ENCODE results near the gene CAMSAP3. TPM values are rescaled to one million over a fixed set of nuclear protein-coding genes. Genes with fewer than 3 reads are reported as not detected.
"Not testable (repeated sequence)": the region's sequence is repeated elsewhere in the genome, so short reads cannot be mapped to it uniquely, and the experiment has no call there.

CAMSAP3 gene
- total RNA-seq, 1 donor from 2014 or later: 26.5 TPM

DNA sequence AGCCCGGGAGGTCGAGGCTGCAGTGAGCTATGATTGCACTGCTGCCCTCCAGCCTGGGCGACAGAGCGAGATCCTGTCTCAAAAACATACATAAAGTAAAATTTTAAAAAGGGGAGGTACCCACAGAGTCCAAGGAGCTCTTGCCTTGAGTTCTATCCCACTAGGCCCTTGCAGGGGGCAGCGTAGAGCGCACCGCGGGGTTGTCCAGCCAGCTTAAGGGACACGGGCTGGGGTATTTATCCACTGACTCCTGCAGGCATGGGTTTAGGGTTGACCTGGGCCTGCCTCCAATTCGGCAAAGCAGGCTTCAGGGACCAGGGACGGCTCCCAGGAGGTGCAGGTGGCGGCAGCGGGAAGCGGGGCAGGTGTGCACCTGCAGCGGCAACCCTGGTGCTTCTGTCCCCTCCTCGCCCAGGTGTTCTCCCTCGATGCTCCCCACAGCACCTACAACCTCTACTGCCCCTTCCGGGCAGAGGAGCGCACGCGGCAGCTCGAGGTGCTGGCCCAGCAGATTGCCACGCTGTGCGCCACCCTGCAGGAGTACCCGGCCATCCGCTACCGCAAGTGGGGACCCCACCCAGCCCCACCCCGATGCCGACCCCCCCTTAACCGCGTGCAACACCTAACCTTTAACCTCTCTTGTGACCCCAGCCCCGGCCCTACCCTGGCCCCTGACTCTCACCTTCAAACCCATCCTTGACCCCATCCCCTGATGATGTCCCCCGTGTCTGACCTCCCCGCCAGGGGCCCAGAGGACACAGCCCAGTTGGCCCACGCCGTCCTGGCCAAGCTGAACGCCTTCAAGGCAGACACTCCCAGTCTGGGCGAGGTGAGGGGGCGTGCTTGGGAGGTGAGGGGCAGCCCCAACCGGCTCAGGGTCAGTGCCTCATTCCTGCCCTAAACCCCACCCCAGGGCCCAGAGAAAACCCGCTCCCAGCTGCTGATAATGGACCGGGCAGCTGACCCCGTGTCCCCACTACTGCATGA lies 45.9 kb downstream of the CAMSAP3 start:
- no peak overlapping the region for H3K27ac Mint-ChIP-seq
- no peaks in the 10 kb centered on the region for H3K9me3 Mint-ChIP-seq
- peaks cover 4% of the 10 kb centered on the region for H3K36me3 Mint-ChIP-seq
- no peak for DNase-seq (ENCODE audit: low spot score in 2 of 2, unreplicated experiment in 2 of 2)
- no peaks in the 10 kb centered on the region for H3K4me1 Mint-ChIP-seq
- H3K4me3 Mint-ChIP-seq: no peak overlapping the region
- H3K27me3 Mint-ChIP-seq (ENCODE audit: low read depth): peaks cover 14% of the 10 kb centered on the region
- no peak for TF ChIP-seq CTCF (IDR thresholded peaks at IDR 0.05; ENCODE audit: unreplicated experiment)

DNA sequence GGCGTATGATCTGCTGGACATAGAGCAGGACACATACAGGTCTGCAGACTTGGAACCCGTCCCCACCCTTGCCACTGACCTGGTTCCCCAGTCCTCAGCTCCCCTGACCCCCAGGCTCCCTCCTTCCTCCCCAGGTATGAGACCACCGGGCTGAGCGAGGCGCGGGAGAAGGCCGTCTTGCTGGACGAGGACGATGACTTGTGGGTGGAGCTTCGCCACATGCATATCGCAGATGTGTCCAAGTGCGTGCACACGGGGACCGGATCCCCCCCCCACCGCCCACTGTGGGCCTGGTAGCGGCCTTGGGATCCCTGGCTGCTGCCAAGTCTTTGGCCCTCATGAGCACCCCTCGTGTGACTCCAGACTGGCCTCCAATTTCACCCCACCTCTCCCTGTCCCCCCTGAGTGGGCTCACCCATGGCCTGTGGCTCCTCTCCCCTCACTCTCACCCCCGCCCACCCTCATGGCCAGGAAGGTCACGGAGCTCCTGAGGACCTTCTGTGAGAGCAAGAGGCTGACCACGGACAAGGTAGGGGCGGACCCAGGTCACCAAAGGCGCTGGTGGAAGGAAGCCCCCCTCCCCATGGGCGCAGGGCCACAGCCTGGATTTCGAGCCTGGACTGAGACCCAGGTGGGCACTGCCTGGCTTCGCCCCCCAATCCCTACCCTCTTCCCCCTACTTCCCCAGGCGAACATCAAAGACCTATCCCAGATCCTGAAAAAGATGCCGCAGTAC lies 46.8 kb downstream of the CAMSAP3 start:
- peaks cover 4% of the 10 kb centered on the region for H3K36me3 Mint-ChIP-seq
- TF ChIP-seq CTCF (IDR thresholded peaks at IDR 0.05; ENCODE audit: unreplicated experiment): no peak
- no peak overlapping the region for H3K4me3 Mint-ChIP-seq
- peaks cover 9% of the 10 kb centered on the region for H3K27me3 Mint-ChIP-seq (ENCODE audit: low read depth)
- DNase-seq (ENCODE audit: low spot score in 2 of 2, unreplicated experiment in 2 of 2): no peak
- no peak overlapping the region for H3K27ac Mint-ChIP-seq
- no peaks in the 10 kb centered on the region for H3K4me1 Mint-ChIP-seq
- no peaks in the 10 kb centered on the region for H3K9me3 Mint-ChIP-seq

- no peaks in the 10 kb centered on the region for H3K4me1 Mint-ChIP-seq
- no peak for DNase-seq (ENCODE audit: low spot score in 2 of 2, unreplicated experiment in 2 of 2)
- H3K36me3 Mint-ChIP-seq: peaks cover 4% of the 10 kb centered on the region
- H3K9me3 Mint-ChIP-seq: no peaks in the 10 kb centered on the region
- TF ChIP-seq CTCF (IDR thresholded peaks at IDR 0.05; ENCODE audit: unreplicated experiment): no peak
- no peak overlapping the region for H3K4me3 Mint-ChIP-seq
- H3K27ac Mint-ChIP-seq: no peak overlapping the region
- peaks cover 3% of the 10 kb centered on the region for H3K27me3 Mint-ChIP-seq (ENCODE audit: low read depth)
Measured at GRCh38 chr19:7643031-7643415, 47.4 kb downstream of the CAMSAP3 start.

- not testable (repeated sequence) for H3K4me1 Mint-ChIP-seq; H3K27me3 Mint-ChIP-seq (ENCODE audit: low read depth); H3K9me3 Mint-ChIP-seq; H3K27ac Mint-ChIP-seq; H3K36me3 Mint-ChIP-seq; DNase-seq (ENCODE audit: low spot score in 2 of 2, unreplicated experiment in 2 of 2); H3K4me3 Mint-ChIP-seq
Measured at GRCh38 chr19:7643629-7644549, 48.2 kb downstream of the CAMSAP3 start.

DNA sequence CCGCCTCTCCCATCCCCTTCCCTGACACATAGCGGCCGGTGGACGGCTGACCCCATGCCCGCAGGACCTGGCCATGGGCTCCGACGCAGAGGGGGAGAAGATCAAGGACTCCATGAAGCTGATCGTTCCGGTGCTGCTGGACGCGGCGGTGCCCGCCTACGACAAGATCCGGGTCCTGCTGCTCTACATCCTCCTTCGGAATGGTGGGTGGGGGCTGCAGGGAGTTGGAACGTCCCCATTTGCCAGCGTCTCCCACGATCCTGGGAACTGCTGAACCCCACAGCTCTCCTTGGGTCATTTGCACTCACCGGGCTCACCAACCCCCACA lies 48.9 kb downstream of the CAMSAP3 start:
- Mint-ChIP-seq H3K27ac (no peak overlapping the region), H3K4me1 (no peaks in the 10 kb centered on the region), H3K36me3 (peaks cover 4% of the 10 kb centered on the region), H3K4me3 (no peak overlapping the region), H3K9me3 (no peaks in the 10 kb centered on the region), H3K27me3 (ENCODE audit: low read depth) (no peaks in the 10 kb centered on the region)
- TF ChIP-seq CTCF (IDR thresholded peaks at IDR 0.05; ENCODE audit: unreplicated experiment): no peak
- DNase-seq (ENCODE audit: low spot score in 2 of 2, unreplicated experiment in 2 of 2): no peak

All from mesothelial cell of epicardium (in vitro differentiated cells).